NCI-H2171 (cell line): ENCODE data around the gene OR10C1.

Experiments used
- DNase-seq: peaks from one replicate; lab custom pipeline; 2025; lab: John Stamatoyannopoulos, UW

OR10C1 gene

GRCh38 chr6:29477923-29478450 lies 38.9 kb downstream of the OR10C1 start:
- no peak for DNase-seq

DNA sequence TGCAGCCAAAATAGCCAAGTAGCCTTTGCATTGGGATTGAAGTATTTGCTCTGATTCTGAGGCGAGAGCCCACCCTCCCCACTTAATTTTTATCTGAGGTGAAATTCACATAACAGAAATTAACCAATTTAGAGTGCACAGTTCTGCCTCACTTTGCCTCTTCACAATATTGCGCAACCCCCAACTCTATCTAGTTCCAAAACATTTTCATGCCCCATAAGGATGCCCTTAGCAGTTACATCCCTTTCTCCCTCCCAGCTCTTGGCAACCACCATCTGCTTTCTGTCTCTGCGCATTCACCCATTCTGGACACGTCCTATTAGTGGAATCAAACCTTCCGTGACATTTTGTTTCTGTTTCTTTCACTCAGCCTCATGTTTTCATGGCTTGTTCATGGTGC lies 39.6 kb downstream of the OR10C1 start:
- no peak for DNase-seq

DNA sequence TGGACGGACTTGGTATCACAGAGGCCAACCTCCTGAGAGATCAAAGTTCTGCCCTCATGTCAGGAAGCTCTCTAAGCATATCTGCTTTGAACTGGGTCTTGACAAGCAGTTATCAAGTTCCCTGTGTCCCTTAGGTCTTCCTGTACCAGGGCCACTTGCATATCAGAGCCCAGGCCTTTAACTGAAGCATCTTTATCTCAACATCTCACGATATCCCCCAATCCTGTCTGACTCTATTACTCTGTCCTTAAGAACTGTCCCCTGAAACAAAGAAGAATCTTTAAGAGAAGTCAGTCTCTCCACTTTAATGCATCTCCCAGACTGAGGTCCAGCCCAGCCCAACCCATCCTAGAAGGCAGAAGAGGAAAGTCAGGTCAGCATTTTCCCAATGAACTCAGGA lies 40.5 kb downstream of the OR10C1 start:
- DNase-seq, result no peak

DNA sequence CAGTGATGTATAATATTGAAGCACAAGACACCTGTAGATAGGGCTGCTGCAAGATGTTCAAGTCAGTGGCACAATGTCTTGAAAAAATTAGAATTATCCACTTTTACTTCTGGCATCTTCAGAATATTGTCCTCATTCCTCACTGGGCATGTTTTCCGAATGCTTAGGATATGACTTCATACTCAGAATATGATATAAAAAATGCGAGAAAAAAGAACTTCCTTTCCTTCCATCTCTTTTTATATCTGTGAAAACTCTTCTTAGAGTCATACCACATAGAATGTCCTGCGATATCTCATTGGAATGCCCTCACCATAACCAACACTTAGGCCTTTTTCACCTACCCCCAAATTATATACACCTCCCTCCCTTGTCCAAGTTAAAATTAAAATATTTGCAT lies 44.1 kb downstream of the OR10C1 start:
- DNase-seq, result no peak

DNA sequence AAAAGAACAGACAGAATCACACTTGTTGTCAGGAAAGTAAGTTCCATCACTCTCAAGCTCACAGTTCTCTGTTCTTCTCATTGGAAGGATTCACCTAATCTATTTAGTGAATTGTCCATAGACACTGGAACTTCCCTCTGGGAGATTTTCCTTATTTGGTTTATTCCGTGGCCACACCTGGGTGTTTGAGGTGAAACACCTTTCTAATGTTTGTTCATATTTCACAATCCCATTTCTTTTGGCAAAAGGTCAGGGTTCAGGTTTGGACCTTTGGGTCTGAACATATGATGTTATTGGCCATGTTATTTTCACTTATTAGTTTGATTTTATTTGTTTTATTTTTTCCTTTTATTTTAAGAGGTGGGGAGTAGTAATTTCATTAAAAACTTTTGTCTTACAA lies 44.6 kb downstream of the OR10C1 start:
- no peak for DNase-seq

DNA sequence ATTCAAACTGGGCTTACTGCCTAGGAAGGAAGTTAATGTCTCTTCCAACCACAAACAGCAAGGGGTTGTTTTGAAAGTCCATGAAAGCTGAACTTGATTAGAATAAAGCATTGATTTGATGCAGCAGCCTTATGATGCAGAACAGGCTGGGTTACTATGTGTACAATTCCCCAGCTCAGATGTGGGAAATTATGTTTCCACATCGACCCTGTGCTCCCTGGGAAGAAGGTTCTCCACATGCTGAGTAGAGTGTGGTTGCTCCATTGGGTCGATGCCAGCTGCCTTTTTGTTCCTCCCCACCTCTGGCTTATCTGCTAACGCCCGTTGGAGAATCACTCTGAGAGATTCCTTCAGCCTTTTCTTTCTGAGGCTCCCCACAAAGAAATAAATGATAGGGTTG lies 47.5 kb downstream of the OR10C1 start:
- DNase-seq, result no peak

DNA sequence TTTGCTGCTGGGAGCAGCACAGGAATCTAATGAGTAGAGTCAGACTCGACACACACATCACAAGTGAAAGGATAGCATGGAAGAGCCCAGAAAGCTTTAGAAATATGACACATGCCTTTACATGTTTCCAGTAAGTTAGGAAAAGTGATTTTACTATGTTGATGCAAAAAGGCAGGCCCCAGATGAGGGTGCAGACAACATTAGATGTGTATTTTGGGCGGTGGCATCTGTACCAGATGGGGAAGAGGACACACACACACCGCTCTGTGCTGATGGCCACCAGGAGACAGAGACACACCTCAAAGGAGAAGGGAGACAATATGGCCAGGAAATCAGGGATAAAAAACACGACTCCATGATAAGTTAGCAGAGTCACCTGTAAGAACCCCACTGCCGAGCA lies 48.0 kb downstream of the OR10C1 start:
- DNase-seq, result no peak

- DNase-seq, result no peak
Observed at GRCh38 chr6:29487660-29488059, 48.6 kb downstream of the OR10C1 start, which contains the start of gene MAS1L. TSS of gene MAS1L (minus strand) at chr6:29487956. CDS start at chr6:29487902, 54 bp downstream.

DNA sequence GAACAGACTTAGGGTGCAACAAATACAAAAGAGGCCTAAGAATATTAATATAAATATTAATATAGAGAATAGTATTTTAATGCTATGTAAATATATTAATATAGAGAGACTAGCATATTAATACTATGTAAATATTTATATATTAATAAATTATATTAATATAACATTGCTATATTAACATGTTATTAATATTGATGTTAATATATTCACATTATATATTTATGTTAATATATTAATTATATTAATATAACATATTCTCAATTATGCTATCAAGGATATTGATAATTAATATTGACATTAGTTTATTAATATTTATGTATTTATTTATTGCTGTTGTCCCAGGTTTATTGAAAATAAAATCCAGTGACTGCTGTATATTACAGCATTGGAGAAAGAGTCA lies 49.8 kb downstream of the OR10C1 start:
- DNase-seq, result no peak

DNA sequence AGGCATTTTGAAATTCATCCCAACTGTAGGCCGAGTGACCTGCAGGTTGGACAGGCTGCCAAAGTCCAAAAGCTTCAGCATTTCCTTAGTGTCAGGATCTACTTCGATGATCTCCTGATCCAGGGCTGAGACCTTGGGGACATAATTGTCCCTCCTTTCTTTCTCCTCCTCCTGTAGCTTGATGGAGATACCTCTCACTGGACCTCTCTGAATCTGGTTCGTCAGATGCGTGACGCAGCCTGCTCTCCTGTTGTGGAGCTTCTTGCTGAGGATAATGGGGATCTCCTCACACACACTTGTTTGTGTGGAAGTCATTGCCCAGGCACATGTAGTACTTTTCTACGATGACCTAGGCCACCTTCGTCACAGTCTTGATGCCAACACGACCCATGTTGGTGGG lies 50.2 kb downstream of the OR10C1 start:
- no peak for DNase-seq

DNA sequence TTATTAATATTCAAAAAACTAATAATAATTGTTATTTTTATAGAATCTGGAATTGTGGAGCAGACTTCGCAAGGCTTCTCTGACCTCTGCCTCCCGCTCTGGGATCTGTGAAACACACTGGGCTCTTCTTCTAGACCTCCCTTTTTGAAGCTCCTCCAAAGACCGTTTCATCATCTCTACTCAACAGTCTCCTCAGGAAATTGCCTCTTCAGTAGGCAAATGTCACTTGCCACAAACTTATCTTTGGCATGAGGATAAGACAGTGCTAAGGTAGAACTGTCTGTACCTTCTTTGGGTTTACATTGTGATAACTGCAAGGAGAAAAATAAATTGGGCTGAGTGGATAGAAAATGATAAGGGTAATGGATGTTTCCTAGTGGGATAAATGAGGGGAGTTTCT lies 50.9 kb downstream of the OR10C1 start:
- no peak for DNase-seq

- DNase-seq, result no peak
Observed at GRCh38 chr6:29490552-29490951, 51.4 kb downstream of the OR10C1 start.
